Liver (tissue), 9 donors: ENCODE measurements around the gene CPED1. TPM values are rescaled to one million over a fixed set of nuclear protein-coding genes. Genes with fewer than 3 reads are reported as not detected.

Experiments used
- DNase-seq: peaks from one replicate; pipeline ENCODE4 v3.0.0-alpha.2; 2017; ENCODE audit warnings: low spot score
- H3K27ac ChIP-seq, 2 donors: one replicate each; pipeline ENCODE4 v1.7.0; 2013; ENCODE audit warnings: inconsistent platforms in 2 of 2, low read length in 2 of 2, control low read depth in 1 of 2, low read depth in 1 of 2, mild to moderate bottlenecking in 1 of 2
- H3K27me3 ChIP-seq, 4 donors: one replicate each; pipeline versions ENCODE4 v1.6.1 to v1.7.0; 2013; ENCODE audit warnings: low read length in 3 of 4, inconsistent platforms in 1 of 4, mild to moderate bottlenecking in 1 of 4, moderate library complexity in 1 of 4; ENCODE audit not compliant: control insufficient read depth in 4 of 4, insufficient read depth in 4 of 4
- H3K36me3 ChIP-seq, 4 donors: one replicate each; pipeline versions ENCODE4 v1.6.1 to v1.7.0; 2013; ENCODE audit warnings: low read length in 3 of 4, mild to moderate bottlenecking in 3 of 4, low read depth in 1 of 4, moderate library complexity in 1 of 4; ENCODE audit not compliant: control insufficient read depth in 4 of 4, insufficient read depth in 3 of 4
- H3K4me1 ChIP-seq, 4 donors: one replicate each; pipeline versions ENCODE4 v1.6.1 to v1.7.0; 2013; ENCODE audit warnings: low read length in 3 of 4, mild to moderate bottlenecking in 3 of 4, moderate library complexity in 1 of 4; ENCODE audit not compliant: control insufficient read depth in 4 of 4, insufficient read depth in 4 of 4
- H3K4me3 ChIP-seq, 3 donors: one replicate each; pipeline versions ENCODE4 v1.6.1 to v1.7.0; 2013; ENCODE audit warnings: low read length in 3 of 3, control low read depth in 1 of 3, low read depth in 1 of 3, mild to moderate bottlenecking in 1 of 3
- H3K9ac ChIP-seq, 2 donors: one replicate each; pipeline ENCODE4 v1.7.0; 2013; ENCODE audit warnings: low read length in 2 of 2, mild to moderate bottlenecking in 2 of 2, moderate library complexity in 2 of 2, control low read depth in 1 of 2, low read depth in 1 of 2
- H3K9me3 ChIP-seq, 4 donors: one replicate each; pipeline versions ENCODE4 v1.6.1 to v1.7.0; 2013; ENCODE audit warnings: low read length in 3 of 4; ENCODE audit not compliant: control insufficient read depth in 4 of 4
- ATF3 ChIP-seq: IDR thresholded peaks from 2 replicates; pipeline ENCODE4 v1.6.1; 2016; ENCODE audit warnings: antibody characterized with exemption
- CTCF ChIP-seq: fragments of 150-350 bp; IDR thresholded peaks from 2 replicates; pipeline ENCODE4 v1.5.1; 2017; ENCODE audit warnings: improper control_type of control experiment, low read depth, low read length; ENCODE audit not compliant: missing input control
- EGR1 ChIP-seq, 2 donors: IDR thresholded peaks; 2 replicates each; pipeline ENCODE4 v1.6.1; 2016 to 2018; ENCODE audit warnings: antibody characterized with exemption in 2 of 2, low read depth in 2 of 2
- FOXA2 ChIP-seq: IDR thresholded peaks from 2 replicates; pipeline ENCODE4 v1.6.1; 2016; ENCODE audit warnings: antibody characterized with exemption
- GABPA ChIP-seq, 2 donors: IDR thresholded peaks in 1 of 2; conservative IDR thresholded peaks in 1 of 2; 2 replicates each; pipeline ENCODE4 v1.6.1; 2016; ENCODE audit warnings: antibody characterized with exemption in 2 of 2, mild to moderate bottlenecking in 1 of 2, moderate library complexity in 1 of 2
- HNF4A ChIP-seq, 2 donors: conservative IDR thresholded peaks; 2 replicates each; pipeline ENCODE4 v1.6.1; 2016; ENCODE audit warnings: antibody characterized with exemption in 2 of 2, mild to moderate bottlenecking in 2 of 2
- HNF4G ChIP-seq: IDR thresholded peaks from 2 replicates; pipeline ENCODE4 v1.6.1; 2016; ENCODE audit warnings: antibody characterized with exemption
- JUND ChIP-seq, 2 donors: IDR thresholded peaks; 2 replicates each; pipeline ENCODE4 v1.6.1; 2016; ENCODE audit warnings: antibody characterized with exemption in 2 of 2
- MAX ChIP-seq: IDR thresholded peaks from 2 replicates; pipeline ENCODE4 v1.6.1; 2016; ENCODE audit warnings: antibody characterized with exemption
- NR2F2 ChIP-seq: IDR thresholded peaks from 2 replicates; pipeline ENCODE4 v1.6.1; 2016; ENCODE audit warnings: antibody characterized with exemption
- RAD21 ChIP-seq, 2 donors: IDR thresholded peaks; 2 replicates each; pipeline ENCODE4 v1.6.1; 2016; ENCODE audit warnings: antibody characterized with exemption in 2 of 2, mild to moderate bottlenecking in 2 of 2
- RXRA ChIP-seq, 2 donors: IDR thresholded peaks; 2 replicates each; pipeline ENCODE4 v1.6.1; 2017 to 2018; ENCODE audit warnings: antibody characterized with exemption in 2 of 2, mild to moderate bottlenecking in 1 of 2
- SP1 ChIP-seq: IDR thresholded peaks from 2 replicates; pipeline ENCODE4 v1.6.1; 2018; ENCODE audit warnings: antibody characterized with exemption, mild to moderate bottlenecking
- TAF1 ChIP-seq: conservative IDR thresholded peaks from 2 replicates; pipeline ENCODE4 v1.6.1; 2016; ENCODE audit warnings: antibody characterized with exemption, mild to moderate bottlenecking
- YY1 ChIP-seq: IDR thresholded peaks from 2 replicates; pipeline ENCODE4 v1.6.1; 2016; ENCODE audit warnings: antibody characterized with exemption, mild to moderate bottlenecking
- ZBTB33 ChIP-seq: IDR thresholded peaks from 2 replicates; pipeline ENCODE4 v1.6.1; 2016; ENCODE audit warnings: antibody characterized with exemption
- WGBS: extraction: QIAGEN DNeasy Blood & Tissue Kit; methylation state at CpG from one replicate; pipeline ENCODE4 v1.1.7; 2013; 5-methylcytosine and 5-hydroxymethylcytosine counted together
- polyA plus RNA-seq, 2 donors: library from polyadenylated mRNA; stranded (reverse) in 1 of 2; unstranded in 1 of 2; fragments of 200-250 nt in 1 of 2; fragments of >200 nt in 1 of 2; fragmentation: Nextera tagmentation in 1 of 2; extraction: Ambion mirVana in 1 of 2; gene quantifications; one replicate each; pipeline versions ENCODE4 v1.2.1 to v1.2.3, GENCODE V29; 2013 to 2015
- total RNA-seq, 2 donors: library from RNA; depleted of rRNA; stranded (reverse); fragments of >200 nt; gene quantifications; one replicate each; pipeline ENCODE4 v1.2.3, GENCODE V29; 2014
- TF ChIP-seq, protein P1 (sequence below): IDR thresholded peaks from 2 replicates; pipeline ENCODE4 v1.6.1; 2016; ENCODE audit warnings: antibody characterized with exemption, mild to moderate bottlenecking
- donor health status: healthy.
- donor health status: healthy.
- donor health status: healthy.
- donor health status: healthy.
- donor health status: healthy.

The CPED1 gene
- total and polyA plus RNA-seq, 4 donors = 8.5 to 58.0 (median 14.6) TPM

DNA sequence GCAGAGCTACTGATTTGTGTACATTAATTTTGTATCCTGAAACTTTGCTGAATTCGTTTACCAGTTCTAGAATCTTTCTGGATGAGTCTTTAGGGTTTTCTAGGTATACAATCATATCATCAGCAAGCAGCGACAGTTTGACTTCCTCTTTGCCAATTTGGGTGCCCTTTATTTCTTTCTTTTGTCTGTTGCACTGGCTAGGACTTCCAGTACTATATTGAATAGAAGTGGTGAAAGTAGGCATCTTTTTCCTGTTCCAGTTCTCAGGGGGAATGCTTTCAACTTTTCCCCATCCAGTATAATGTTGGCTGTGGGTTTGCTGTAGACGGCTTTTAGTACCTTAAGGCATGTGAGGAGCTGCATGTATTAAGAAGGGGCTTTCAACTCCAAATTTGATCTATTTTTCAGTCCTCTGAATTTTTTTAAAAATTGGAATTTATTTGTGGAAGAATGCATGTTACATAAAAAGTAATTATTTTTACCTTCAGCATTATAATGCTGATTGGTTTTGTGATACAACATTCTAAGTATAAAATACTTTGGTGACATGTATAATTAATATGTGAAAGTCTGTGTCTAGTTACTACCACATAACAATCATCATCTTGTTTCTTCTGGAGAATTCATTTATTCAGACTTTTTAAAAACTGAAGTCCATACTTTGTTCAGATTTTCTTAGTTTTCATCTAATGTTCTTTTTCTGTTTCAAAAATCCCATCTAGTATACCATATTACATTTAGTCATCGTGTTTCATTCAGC lies 49.6 kb downstream of the CPED1 start:
- no peak for DNase-seq
- TF ChIP-seq HNF4A (conservative IDR thresholded peaks at IDR 0.05) (no peak), ZBTB33 (no peak), MAX (no peak), EGR1 (IDR thresholded peaks at IDR 0.05; ENCODE audit: low read depth in 2 of 2) (no peak), RXRA (IDR thresholded peaks at IDR 0.05) (no peak), NR2F2 (no peak), ATF3 (no peak), SP1 (no peak), HNF4G (no peak), YY1 (no peak), RAD21 (IDR thresholded peaks at IDR 0.05) (no peak), TAF1 (no peak), JUND (IDR thresholded peaks at IDR 0.05) (no peak), GABPA (IDR thresholded peaks at IDR 0.05 in 1 of 2, conservative IDR thresholded peaks at IDR 0.05 in 1 of 2) (no peak), FOXA2 (no peak)
- TF ChIP-seq, protein P1, sequence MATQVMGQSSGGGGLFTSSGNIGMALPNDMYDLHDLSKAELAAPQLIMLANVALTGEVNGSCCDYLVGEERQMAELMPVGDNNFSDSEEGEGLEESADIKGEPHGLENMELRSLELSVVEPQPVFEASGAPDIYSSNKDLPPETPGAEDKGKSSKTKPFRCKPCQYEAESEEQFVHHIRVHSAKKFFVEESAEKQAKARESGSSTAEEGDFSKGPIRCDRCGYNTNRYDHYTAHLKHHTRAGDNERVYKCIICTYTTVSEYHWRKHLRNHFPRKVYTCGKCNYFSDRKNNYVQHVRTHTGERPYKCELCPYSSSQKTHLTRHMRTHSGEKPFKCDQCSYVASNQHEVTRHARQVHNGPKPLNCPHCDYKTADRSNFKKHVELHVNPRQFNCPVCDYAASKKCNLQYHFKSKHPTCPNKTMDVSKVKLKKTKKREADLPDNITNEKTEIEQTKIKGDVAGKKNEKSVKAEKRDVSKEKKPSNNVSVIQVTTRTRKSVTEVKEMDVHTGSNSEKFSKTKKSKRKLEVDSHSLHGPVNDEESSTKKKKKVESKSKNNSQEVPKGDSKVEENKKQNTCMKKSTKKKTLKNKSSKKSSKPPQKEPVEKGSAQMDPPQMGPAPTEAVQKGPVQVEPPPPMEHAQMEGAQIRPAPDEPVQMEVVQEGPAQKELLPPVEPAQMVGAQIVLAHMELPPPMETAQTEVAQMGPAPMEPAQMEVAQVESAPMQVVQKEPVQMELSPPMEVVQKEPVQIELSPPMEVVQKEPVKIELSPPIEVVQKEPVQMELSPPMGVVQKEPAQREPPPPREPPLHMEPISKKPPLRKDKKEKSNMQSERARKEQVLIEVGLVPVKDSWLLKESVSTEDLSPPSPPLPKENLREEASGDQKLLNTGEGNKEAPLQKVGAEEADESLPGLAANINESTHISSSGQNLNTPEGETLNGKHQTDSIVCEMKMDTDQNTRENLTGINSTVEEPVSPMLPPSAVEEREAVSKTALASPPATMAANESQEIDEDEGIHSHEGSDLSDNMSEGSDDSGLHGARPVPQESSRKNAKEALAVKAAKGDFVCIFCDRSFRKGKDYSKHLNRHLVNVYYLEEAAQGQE = no peak
- Histone ChIP-seq H3K27me3 (no peaks in the 10 kb centered on the region), H3K36me3 (no peaks in the 10 kb centered on the region), H3K4me3 (no peak overlapping the region), H3K9me3 (no peaks in the 10 kb centered on the region), H3K27ac (no peak overlapping the region), H3K4me1 (peaks cover 0 to 7% (median 1%) of the 10 kb centered on the region in 4 donors), H3K9ac (no peak overlapping the region)
- 86% methylated on average over 4 of the region's 4 CpGs for WGBS

DNA sequence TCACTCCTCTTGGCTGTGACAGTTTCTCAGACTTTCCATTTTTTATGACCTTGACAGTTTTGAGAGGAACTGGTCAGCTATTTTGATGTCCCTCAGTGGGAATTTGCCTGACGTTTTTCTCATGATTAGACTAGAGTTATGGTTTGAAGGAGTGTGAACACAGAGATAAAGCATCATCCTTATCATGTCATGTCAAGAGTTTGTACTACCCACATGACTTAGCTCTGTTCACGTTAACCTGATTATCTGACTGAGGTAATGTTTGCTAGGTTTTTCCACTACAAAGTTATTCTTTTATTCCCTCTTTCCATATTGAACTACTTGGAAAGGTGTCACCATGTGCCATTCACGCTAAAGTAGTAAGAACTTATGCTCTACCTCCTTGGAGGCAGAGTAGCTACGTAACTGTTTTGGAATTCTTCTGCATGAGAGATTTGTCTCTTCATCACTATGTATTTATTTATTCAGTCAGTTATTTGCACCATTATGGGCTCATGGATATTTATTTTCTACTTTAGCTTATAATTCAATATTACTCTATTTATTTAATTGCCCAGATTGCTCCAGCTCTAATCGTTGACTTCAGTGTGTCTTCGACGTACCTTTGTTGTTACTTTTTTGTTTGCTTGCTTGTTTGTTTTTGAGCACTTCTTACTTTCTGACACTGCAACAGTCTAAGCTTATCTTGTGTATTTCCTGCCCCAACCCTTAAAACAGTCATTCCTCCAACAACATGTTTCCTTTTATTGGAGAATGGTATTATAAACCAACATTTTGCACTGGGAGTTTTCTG lies 50.4 kb downstream of the CPED1 start:
- Histone ChIP-seq H3K36me3 (no peaks in the 10 kb centered on the region), H3K9me3 (no peaks in the 10 kb centered on the region), H3K4me3 (no peak overlapping the region), H3K27me3 (no peaks in the 10 kb centered on the region), H3K27ac (no peak overlapping the region), H3K4me1 (peaks cover 0 to 14% (median 5%) of the 10 kb centered on the region in 4 donors), H3K9ac (no peak overlapping the region)
- TF ChIP-seq RAD21 (IDR thresholded peaks at IDR 0.05) (no peak), FOXA2 (no peak), CTCF (no peak), ZBTB33 (no peak), NR2F2 (no peak), HNF4G (no peak), TAF1 (no peak), GABPA (IDR thresholded peaks at IDR 0.05 in 1 of 2, conservative IDR thresholded peaks at IDR 0.05 in 1 of 2) (no peak), RXRA (IDR thresholded peaks at IDR 0.05) (no peak), ATF3 (no peak), SP1 (no peak)
- DNase-seq = no peak
- 50% methylated on average over 7 of the region's 7 CpGs for WGBS
